ENCODE data around the gene GPC6. TPM values are rescaled to one million over a fixed set of nuclear protein-coding genes. Genes with fewer than 3 reads are reported as not detected.

Gene GPC6
- total RNA-seq, 2 experiments from 2014 or later, result not detected

DNA sequence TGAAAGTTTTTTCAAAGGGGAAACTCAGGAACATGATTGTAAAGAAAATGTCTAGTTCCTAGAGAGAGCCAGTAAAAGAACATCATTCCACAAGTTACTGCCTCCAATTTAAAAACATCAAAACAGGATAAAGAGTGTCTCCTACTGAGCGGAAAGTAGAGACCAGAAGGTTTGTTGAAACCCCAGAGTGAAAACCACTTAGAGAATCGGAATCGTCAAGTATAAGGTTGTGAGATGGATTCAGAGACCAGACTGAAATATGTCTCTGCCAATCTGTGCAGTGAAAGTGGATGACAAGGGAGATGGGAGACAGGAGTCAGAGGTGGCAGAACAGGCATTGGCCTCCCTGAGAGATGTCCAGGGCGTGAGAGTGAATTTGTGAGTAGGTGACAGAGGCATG is 133.4 kb downstream of the GPC6 start:
- POLR2A ChIA-PET, result no interaction called here
- CTCF ChIA-PET, result no interaction called here

GRCh38 chr13:93361703-93362102 is 135.1 kb downstream of the GPC6 start:
- CTCF ChIA-PET, result no interaction called here
- POLR2A ChIA-PET, result no interaction called here

- POLR2A ChIA-PET, result no interaction called here
- CTCF ChIA-PET, result no interaction called here
Observed at GRCh38 chr13:93364166-93364565, 137.6 kb downstream of the GPC6 start.

GRCh38 chr13:93368296-93368695 is 141.7 kb downstream of the GPC6 start:
- CTCF ChIA-PET, result no interaction called here

GRCh38 chr13:93368718-93369117 is 142.1 kb downstream of the GPC6 start:
- ChIA-PET CTCF (no interaction called here), POLR2A (no interaction called here)

More at GRCh38 chr13:93368296-93368695, 141.7 kb downstream of the GPC6 start:
- POLR2A ChIA-PET, result no interaction called here

GRCh38 chr13:93372856-93373255 is 146.2 kb downstream of the GPC6 start:
- POLR2A ChIA-PET, result no interaction called here
- CTCF ChIA-PET, result no interaction called here

- ChIA-PET CTCF (no interaction called here), POLR2A (no interaction called here)
Observed at GRCh38 chr13:93375491-93375890, 148.9 kb downstream of the GPC6 start.

DNA sequence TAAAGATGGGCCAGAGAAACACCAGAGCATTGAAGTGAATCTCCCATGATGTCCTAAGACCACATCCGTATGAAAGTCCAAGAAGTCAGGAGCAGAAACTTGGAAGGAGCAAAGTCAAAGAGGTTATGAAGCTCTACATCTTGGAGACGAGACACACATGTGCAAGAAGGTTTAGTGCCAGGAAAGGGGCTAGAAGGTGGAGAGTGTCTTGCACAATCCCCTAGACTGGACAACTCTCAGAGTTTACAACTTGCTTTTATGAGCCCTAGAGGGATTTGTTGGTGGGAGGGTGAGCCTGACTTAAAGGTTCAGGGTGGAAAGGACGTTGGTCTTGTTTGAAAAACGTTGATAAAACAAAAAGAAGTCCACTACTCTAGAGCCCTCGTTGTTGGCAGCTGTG is 150.6 kb downstream of the GPC6 start:
- POLR2A ChIA-PET, result no interaction called here
- CTCF ChIA-PET, result no interaction called here

DNA sequence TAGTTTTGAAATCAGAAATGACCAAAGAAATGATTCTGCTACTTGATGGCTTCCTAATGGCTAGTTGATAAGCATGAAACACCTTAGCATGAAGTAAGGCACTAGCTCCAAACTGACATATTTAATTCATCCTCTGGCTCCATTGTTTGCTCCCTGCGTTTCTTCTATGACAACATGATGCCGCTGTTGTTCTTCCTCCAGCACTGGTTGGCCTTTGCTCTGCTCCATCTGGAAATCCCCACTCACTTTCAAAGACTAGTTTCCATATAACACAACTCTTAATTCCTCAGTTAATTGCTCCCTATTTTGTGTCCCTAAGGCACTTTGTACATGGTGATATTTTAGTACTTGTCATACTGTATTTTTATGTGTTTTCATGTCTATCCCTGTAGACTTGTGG is 151.6 kb downstream of the GPC6 start:
- CTCF ChIA-PET, result no interaction called here

DNA sequence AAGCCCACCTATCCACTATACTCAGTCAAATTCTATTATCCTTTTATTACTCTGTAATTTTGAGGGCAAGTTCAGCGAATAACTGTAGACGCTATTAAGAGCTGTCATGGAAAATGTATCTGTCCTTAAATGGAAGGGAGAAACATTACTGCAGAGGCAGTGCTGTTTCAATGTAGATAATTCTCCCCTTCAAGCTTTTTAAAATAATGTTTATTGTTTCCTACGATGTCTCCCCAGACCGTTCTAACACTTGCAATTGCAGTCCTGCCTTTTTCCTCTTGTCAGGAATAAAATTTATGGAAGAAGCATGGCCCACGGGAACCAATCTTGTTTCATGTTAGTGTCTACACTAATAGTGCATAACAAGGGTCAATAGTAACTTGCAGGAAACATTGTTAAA is 159.5 kb downstream of the GPC6 start:
- CTCF ChIA-PET, result no interaction called here
- POLR2A ChIA-PET, result no interaction called here

More for the DNA sequence above, 151.6 kb downstream of the GPC6 start:
- POLR2A ChIA-PET, result no interaction called here

DNA sequence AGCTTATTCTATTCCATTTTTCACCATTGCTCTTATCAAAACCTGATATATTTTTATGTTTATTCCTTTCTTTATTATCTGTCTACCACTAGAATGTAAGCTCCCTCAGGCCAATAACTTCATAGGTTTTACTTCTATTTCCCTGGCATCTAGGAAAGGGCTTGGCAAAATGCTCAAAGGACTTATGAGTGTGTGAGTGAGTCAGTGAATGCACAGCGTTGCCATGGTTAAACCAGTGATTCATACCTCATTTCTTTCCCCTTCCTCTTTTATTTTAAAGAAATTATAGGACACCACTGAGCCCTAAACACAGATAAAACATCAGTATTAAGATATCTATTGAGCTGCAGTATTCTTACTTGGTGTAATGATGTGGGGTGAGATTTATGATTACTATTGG is 162.1 kb downstream of the GPC6 start:
- ChIA-PET POLR2A (no interaction called here), CTCF (no interaction called here)

DNA sequence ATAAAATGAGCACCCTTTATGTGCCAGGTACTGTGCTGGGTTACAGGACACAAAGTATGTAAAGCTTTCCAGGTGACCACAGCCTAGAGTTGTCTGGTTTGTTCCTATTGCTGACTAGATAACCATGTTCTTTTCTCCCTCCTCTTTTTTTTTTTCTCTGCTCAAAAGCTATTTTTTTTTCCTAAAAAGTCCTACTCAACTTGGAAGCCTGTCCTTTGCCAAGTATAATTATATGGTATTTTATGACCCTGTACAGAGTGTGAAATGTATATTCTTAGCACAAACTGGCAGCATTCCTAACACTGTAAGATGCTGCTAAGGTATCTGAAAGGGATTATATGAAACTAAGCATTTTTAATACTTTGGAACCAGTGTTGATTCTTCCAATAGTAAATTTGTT is 171.0 kb downstream of the GPC6 start:
- POLR2A ChIA-PET, result no interaction called here
- CTCF ChIA-PET, result no interaction called here

DNA sequence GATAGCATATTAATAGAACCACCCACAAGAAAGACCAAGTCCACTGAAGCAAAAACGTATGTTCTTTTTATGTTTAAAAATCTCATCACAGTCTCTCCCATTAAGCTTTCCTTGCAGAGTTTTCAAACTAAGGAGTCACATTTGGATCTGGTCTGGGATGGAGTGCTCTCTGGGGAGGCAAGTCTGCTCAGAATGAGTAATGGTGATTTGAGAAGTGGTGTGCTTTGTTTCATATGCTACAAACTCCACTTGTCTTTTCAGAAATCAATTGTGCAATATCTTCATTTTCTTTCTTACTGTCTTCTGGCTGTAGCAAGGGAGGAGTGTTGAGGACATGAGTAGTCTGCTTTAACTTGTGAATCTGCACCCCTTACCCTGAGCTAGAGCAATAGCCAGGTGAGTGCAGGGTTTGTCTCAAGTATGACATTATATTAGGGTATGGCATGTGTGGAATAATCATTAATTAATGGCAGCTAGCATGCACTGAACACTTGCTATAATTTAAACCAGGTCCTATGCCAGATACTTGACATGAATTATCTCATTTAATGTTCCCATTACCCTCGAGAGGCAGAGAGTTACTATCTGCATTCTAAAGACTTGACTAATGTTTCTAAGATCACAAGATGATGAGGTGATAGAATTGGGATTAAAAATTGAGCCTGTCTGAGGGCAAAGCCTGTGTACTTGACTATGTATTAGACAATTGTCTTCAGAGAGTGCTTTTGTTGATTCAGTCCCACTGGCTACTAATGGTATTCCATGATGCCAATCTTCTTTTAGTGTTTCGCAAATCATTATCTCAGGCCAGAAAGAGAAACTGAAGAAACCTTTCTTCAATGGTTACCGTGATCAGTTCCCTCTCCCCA is 171.8 kb downstream of the GPC6 start:
- CTCF ChIA-PET, result no interaction called here
- POLR2A ChIA-PET, result no interaction called here

DNA sequence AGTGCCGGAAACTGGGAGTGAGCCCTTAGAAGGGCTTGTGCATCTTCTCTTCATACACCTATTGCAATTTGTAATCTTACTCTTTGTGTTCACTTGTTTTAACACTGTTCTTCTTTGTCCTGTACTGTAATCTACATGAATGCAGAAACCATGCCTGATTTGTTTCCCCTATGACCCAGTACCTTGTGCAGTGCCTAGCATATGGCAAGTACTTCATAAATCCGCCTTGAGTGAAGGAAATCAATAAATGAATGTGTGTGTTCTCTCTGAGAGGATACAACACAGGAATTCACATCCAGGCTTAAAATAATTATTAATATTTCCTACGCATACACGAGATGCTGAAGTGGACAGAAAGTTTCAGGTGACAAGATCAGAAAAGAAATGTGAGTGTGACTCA is 172.6 kb downstream of the GPC6 start:
- POLR2A ChIA-PET, result no interaction called here
- CTCF ChIA-PET, result no interaction called here

DNA sequence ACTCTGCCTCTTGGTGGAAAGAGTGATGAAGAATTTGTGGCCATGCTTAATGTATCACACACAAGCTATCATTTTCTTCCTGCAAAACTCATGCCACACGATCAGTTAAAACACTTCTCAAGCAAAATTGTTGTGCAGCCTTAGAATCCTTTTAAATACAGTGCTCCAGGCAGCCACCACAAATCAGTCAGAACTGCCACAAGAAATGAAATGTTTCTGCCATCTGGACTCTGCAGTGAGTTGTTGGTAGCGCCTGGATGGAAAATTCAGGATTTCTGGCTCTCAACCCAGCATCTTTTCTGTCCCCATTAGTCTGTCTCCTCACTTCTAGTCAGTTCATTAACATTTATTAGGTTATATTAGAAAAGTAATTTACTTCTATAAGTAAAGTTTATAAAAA is 179.5 kb downstream of the GPC6 start:
- ChIA-PET CTCF (no interaction called here), POLR2A (no interaction called here)

- CTCF ChIA-PET, result no interaction called here
- POLR2A ChIA-PET, result no interaction called here
Observed at GRCh38 chr13:93407551-93407950, 180.9 kb downstream of the GPC6 start.

- ChIA-PET POLR2A (no interaction called here), CTCF (no interaction called here)
Observed at GRCh38 chr13:93409001-93409400, 182.4 kb downstream of the GPC6 start.

- CTCF ChIA-PET, result no interaction called here
- POLR2A ChIA-PET, result no interaction called here
Observed at GRCh38 chr13:93409816-93410215, 183.2 kb downstream of the GPC6 start.

DNA sequence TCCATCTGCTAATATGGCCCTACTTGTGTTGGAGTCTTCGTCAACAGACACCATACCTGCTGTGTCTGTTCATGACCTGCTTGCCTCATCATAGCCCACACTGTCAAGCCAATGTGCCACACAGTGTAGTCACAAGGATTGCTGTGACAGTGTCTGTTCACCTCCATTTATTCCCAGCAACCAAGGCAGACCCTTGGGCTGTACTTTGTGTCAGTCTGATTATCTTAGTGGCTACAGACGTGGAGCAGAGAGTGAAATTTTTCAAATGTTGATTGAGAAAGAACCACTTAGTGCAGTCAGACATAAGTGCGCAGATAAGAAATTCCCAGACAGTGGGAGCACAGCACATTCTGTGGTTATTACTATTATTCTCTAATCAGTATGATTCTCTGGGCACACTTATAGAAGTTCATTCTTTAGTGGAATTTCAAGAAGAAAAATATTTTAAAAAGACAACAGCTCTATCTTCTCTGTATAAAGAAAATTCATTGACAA is 184.6 kb downstream of the GPC6 start:
- POLR2A ChIA-PET, result no interaction called here
- CTCF ChIA-PET, result no interaction called here

- ChIA-PET CTCF (no interaction called here), POLR2A (no interaction called here)
Observed at GRCh38 chr13:93412676-93413075, 186.1 kb downstream of the GPC6 start.

DNA sequence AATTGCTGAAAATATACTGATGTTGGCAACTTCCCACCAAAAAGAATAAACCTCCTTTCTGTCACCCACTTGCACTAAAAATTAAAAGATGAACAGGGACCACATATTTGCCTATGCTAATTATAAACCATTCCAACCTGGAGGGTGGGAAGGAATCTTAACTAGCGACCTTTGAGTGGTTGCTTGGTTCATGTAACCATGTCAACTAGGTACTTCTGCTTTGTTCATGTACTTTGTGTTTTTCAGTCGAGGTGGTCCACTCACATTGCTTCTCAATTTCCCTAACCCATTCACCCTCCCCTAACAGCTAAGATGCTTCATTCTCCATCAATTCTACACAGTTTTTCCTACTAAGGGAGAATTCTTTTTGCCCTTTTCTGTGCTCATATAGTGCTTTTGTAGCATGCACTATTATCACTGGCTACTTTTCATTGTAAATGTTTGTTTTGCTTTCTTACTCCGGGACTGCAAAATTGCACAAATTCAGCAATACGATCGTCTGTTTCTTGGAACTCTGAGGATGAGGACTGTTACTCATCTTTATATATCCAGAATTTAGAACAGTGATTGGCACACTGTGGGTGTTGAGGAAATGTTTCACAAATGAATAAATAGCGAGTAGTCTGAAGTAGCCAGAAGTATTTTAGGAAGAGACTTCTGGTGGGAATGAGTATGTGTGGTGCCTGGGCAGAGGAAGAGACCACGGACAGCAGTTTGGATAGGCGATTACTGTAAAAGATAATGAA is 187.5 kb downstream of the GPC6 start:
- POLR2A ChIA-PET, result no interaction called here

More for the DNA sequence above, 187.5 kb downstream of the GPC6 start:
- CTCF ChIA-PET, result no interaction called here
